ENCODE data around the gene PRLR.

Gene PRLR

DNA sequence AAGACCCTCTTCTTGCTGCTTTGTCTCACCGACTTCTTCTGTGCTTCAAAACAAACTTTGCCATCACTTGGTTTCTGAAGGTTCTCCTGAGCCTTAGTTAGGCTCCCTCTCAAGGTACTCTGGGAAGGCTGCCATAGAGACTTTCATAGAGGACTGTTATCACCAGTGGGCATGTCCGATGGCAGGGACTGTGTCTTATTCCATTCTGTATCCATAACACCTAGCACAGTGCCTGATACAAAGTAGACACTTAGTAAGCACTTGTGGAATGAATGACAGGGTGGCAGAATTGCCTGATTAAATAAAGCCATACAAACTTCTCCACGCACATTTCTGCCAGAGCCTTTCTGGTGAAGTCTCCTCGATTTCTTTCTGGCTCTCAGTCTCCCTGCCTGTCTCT is 215.2 kb downstream of the PRLR start:
- Histone ChIP-seq H3K9ac (ENCODE audit: low read depth, low read length) (no peak overlapping the region), H3K4me1 (ENCODE audit: control insufficient read depth, insufficient read depth, low read length) (no peaks in the 10 kb centered on the region), H3K4me3 (ENCODE audit: low read depth, low read length) (no peak overlapping the region), H3K36me3 (ENCODE audit: control insufficient read depth, insufficient read depth, low read length) (no peaks in the 10 kb centered on the region), H3K27me3 (ENCODE audit: control insufficient read depth, insufficient read depth, low read length) (no peaks in the 10 kb centered on the region), H3K9me3 (ENCODE audit: control insufficient read depth, insufficient read depth, low read length) (no peaks in the 10 kb centered on the region)

DNA sequence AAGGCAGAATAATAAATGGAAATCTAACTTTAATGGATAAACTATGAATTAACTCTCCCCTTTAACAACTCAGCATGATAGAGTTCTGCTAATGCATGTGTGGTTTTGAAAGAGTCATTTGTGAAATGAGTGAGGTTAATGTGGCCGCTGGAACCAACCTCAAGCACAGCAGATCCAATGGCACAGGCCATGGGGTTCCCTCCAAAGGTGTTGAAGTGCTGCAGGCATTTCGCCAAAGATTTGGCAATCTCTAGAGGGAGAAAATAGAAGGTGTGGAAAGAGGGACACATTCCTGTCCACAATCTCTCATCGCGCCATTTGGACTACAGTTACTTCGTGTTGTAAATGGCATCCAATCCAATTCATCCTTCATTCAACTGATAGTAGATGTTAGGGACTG is 217.5 kb downstream of the PRLR start:
- Histone ChIP-seq H3K4me1 (ENCODE audit: control insufficient read depth, insufficient read depth, low read length) (no peaks in the 10 kb centered on the region), H3K9ac (ENCODE audit: low read depth, low read length) (no peak overlapping the region), H3K4me3 (ENCODE audit: low read depth, low read length) (no peak overlapping the region), H3K36me3 (ENCODE audit: control insufficient read depth, insufficient read depth, low read length) (no peaks in the 10 kb centered on the region), H3K27me3 (ENCODE audit: control insufficient read depth, insufficient read depth, low read length) (no peaks in the 10 kb centered on the region), H3K9me3 (ENCODE audit: control insufficient read depth, insufficient read depth, low read length) (no peaks in the 10 kb centered on the region)

DNA sequence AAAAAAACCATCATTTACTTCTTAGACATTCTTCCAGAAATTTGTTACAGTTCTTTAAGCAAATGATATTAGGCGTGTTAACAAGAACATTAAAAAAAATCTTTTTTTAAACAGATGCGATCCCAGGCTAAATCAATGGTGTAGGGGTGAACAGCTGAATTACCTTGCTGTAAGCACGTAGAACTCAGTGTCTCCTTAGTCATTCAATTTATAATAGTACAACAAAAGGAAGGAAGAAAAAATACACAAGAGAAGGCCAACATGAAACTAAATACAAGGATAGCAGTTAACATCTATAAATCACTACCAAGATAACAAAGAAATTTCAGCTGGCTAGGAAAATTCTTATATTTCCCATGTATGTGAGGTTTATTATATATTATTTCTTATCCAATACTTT is 217.9 kb downstream of the PRLR start:
- Histone ChIP-seq H3K9ac (ENCODE audit: low read depth, low read length) (no peak overlapping the region), H3K27me3 (ENCODE audit: control insufficient read depth, insufficient read depth, low read length) (no peaks in the 10 kb centered on the region), H3K4me1 (ENCODE audit: control insufficient read depth, insufficient read depth, low read length) (no peaks in the 10 kb centered on the region), H3K4me3 (ENCODE audit: low read depth, low read length) (no peak overlapping the region), H3K36me3 (ENCODE audit: control insufficient read depth, insufficient read depth, low read length) (no peaks in the 10 kb centered on the region), H3K9me3 (ENCODE audit: control insufficient read depth, insufficient read depth, low read length) (no peaks in the 10 kb centered on the region)

DNA sequence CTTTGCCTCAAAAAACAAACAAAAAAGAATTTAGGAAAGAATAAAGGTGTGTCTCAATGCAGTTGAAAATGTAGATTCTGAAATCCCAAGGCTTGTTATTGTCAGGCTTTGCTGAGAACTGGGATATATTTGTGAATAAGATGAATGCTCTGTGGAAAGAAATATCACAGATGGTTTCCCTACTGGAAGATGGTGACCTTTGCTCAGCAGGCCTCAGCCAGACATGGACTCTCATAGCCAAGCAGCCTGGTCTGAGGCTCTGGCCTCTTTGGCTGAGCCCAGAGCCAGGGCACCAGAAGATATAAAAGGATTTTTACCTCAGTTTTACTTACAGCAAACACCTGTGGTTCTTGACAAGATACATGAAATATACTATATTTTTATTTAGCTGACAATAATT is 219.6 kb downstream of the PRLR start:
- H3K4me1 ChIP-seq (ENCODE audit: control insufficient read depth, insufficient read depth, low read length), result no peaks in the 10 kb centered on the region
- H3K4me3 ChIP-seq (ENCODE audit: low read depth, low read length), result no peak overlapping the region
- no peaks in the 10 kb centered on the region for H3K9me3 ChIP-seq (ENCODE audit: control insufficient read depth, insufficient read depth, low read length)
- H3K27me3 ChIP-seq (ENCODE audit: control insufficient read depth, insufficient read depth, low read length), result no peaks in the 10 kb centered on the region
- H3K36me3 ChIP-seq (ENCODE audit: control insufficient read depth, insufficient read depth, low read length), result no peaks in the 10 kb centered on the region
- H3K9ac ChIP-seq (ENCODE audit: low read depth, low read length), result no peak overlapping the region

DNA sequence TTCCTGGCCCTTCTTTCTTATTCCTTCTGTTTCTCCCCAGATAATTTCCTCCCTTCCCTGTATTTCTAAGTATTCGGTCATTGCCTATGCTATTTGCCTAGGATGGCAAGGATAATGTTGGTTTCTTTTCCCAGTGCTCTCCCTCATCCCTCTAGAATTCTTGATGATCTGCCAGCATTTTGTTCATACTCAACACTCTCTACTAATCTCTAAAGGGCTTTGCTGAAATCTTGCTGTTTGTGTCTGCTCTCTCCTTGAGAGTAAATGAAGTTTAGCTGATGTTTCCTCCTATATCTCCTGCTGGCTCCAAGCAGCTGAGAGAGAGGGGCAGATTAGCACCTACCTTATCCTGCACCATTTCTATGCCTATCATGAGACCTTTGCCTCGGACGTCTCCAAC is 220.6 kb downstream of the PRLR start:
- Histone ChIP-seq H3K4me1 (ENCODE audit: control insufficient read depth, insufficient read depth, low read length) (peaks cover 1% of the 10 kb centered on the region), H3K36me3 (ENCODE audit: control insufficient read depth, insufficient read depth, low read length) (no peaks in the 10 kb centered on the region), H3K9me3 (ENCODE audit: control insufficient read depth, insufficient read depth, low read length) (no peaks in the 10 kb centered on the region), H3K4me3 (ENCODE audit: low read depth, low read length) (no peak overlapping the region), H3K27me3 (ENCODE audit: control insufficient read depth, insufficient read depth, low read length) (no peaks in the 10 kb centered on the region), H3K9ac (ENCODE audit: low read depth, low read length) (no peak overlapping the region)

DNA sequence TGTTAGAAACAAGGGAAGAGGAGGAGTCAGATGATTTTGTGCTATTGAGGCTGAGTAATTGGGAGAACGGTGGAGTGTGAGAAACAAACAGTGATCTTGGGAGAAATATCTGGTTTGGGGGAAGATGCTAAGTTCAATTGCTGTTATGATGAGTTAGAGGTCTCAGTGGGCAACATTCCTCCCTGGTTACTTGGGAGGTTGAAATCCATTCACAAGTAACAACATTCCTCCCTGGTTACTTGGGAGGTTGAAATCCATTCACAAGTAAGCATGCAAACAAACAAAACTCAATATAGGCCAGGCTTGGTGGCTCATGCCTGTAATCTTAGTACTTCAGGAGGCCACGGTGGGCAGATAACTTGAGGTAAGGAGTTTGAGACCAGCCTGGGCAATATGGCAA is 221.3 kb downstream of the PRLR start:
- no peaks in the 10 kb centered on the region for H3K27me3 ChIP-seq (ENCODE audit: control insufficient read depth, insufficient read depth, low read length)
- H3K36me3 ChIP-seq (ENCODE audit: control insufficient read depth, insufficient read depth, low read length), result no peaks in the 10 kb centered on the region
- no peaks in the 10 kb centered on the region for H3K9me3 ChIP-seq (ENCODE audit: control insufficient read depth, insufficient read depth, low read length)
- no peak overlapping the region for H3K4me3 ChIP-seq (ENCODE audit: low read depth, low read length)
- peaks cover 6% of the 10 kb centered on the region for H3K4me1 ChIP-seq (ENCODE audit: control insufficient read depth, insufficient read depth, low read length)
- H3K9ac ChIP-seq (ENCODE audit: low read depth, low read length), result no peak overlapping the region

DNA sequence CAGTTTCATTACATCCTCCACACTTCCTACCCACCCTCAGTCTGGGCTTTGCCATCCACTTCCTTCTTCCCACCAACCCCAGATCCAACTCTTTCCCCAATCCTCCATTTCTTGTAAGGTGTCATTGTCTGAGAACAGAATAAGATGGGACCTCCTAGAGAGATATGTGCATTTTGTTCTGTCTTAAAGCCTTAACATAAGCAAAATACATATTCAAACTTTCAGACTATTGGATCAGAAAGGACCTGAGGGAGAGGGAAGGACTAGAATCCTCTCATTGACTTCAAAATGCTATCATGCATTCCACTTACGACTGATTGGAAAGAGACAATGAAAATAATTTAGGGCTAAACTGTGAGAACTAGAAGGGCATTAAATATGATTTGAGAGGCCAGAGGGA is 225.5 kb downstream of the PRLR start:
- H3K36me3 ChIP-seq (ENCODE audit: control insufficient read depth, insufficient read depth, low read length), result no peaks in the 10 kb centered on the region
- no peaks in the 10 kb centered on the region for H3K27me3 ChIP-seq (ENCODE audit: control insufficient read depth, insufficient read depth, low read length)
- H3K4me3 ChIP-seq (ENCODE audit: low read depth, low read length), result no peak overlapping the region
- no peak overlapping the region for H3K9ac ChIP-seq (ENCODE audit: low read depth, low read length)
- H3K9me3 ChIP-seq (ENCODE audit: control insufficient read depth, insufficient read depth, low read length), result no peaks in the 10 kb centered on the region
- H3K4me1 ChIP-seq (ENCODE audit: control insufficient read depth, insufficient read depth, low read length), result peaks cover 6% of the 10 kb centered on the region

DNA sequence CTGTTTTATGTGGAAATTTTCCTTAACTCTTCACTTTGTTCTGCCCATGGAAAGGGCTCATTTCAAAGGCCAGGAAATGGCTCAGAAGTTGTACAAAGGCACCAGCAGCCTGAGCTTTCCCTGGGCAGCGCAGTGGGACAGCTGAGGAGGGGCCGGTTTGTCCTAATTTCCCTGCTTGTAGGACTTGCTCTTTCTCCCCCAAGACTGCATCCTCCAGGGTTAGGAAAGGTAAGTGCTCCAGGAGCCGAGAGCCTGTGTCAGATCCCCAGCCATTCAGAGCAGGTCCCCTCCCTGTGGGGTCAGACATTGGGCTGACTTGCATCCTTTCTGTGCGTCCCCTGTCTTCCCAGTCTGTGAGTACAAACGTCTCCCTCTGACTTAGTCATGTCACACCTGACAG is 226.1 kb downstream of the PRLR start:
- peaks cover 6% of the 10 kb centered on the region for H3K4me1 ChIP-seq (ENCODE audit: control insufficient read depth, insufficient read depth, low read length)
- no peak overlapping the region for H3K4me3 ChIP-seq (ENCODE audit: low read depth, low read length)
- H3K9me3 ChIP-seq (ENCODE audit: control insufficient read depth, insufficient read depth, low read length), result no peaks in the 10 kb centered on the region
- H3K36me3 ChIP-seq (ENCODE audit: control insufficient read depth, insufficient read depth, low read length), result no peaks in the 10 kb centered on the region
- H3K27me3 ChIP-seq (ENCODE audit: control insufficient read depth, insufficient read depth, low read length), result no peaks in the 10 kb centered on the region
- peak overlapping the region; percentile 24 for H3K9ac ChIP-seq (ENCODE audit: low read depth, low read length)

DNA sequence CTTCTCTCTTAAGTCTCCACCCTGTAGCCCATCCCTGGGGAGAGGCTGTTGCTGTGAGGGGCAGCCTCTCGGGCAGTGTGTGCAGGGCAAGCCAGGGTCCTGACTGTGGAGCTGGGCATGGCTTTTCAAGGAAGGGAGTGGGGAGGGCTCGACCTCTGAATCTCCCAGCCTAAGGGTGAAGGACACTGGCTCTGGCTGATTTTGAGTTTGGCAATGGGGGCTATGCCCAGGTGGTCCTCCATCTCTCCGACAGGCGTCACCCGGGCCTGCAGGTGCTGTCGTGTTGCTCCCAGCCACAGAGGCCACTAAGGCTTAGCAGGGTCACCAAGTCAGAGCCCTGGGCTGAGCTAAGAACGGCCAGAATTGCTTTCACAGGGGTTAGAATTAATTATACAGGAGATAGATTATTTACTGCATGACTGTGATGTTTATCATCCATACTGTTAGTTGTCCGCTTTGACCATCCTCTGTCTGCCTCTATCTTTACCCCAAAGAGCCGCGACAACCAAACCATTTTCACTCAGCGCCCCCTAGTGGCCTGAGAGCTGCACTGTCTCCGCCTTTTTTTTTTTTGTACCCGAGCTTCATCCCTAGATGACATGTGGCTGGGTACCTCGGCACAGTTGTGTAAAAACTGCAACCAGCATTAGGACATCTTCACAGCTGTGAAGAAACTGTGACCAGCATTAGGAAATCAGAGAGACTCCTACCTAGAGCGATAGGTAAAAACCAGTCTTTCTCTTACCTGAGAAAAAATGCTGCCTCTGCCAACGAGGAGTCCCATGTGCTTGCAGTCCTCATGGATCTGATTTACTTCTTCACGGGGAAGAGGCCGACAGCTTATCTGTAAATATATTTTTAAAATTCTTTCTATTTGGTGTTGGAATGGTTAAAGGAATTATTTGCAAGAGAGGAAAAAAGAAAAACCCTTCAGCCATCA is 227.0 kb downstream of the PRLR start:
- Histone ChIP-seq H3K9me3 (ENCODE audit: control insufficient read depth, insufficient read depth, low read length) (no peaks in the 10 kb centered on the region), H3K27me3 (ENCODE audit: control insufficient read depth, insufficient read depth, low read length) (no peaks in the 10 kb centered on the region), H3K4me3 (ENCODE audit: low read depth, low read length) (no peak overlapping the region), H3K4me1 (ENCODE audit: control insufficient read depth, insufficient read depth, low read length) (peaks cover 6% of the 10 kb centered on the region), H3K36me3 (ENCODE audit: control insufficient read depth, insufficient read depth, low read length) (no peaks in the 10 kb centered on the region), H3K9ac (ENCODE audit: low read depth, low read length) (no peak overlapping the region)

DNA sequence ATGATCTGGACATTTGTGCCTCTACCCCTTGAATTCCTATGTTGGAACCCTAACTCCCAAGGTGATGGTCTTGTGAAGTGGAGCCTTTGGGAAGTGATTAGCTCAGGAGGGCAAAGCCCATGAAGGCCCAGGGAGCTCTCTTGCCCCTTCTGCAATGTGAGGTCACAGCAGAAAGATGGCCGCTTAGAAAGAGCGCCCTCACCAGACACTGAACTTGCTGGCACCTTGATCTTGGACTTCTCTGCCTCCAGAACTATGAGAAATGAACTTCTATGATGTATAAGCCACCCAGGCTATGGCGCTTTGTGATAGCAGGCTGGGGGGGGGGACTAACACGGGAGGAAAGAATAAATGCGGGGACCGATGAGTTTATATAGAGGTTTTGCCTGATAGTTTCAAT is 227.8 kb downstream of the PRLR start:
- peaks cover 6% of the 10 kb centered on the region for H3K4me1 ChIP-seq (ENCODE audit: control insufficient read depth, insufficient read depth, low read length)
- no peak overlapping the region for H3K9ac ChIP-seq (ENCODE audit: low read depth, low read length)
- no peaks in the 10 kb centered on the region for H3K9me3 ChIP-seq (ENCODE audit: control insufficient read depth, insufficient read depth, low read length)
- no peaks in the 10 kb centered on the region for H3K27me3 ChIP-seq (ENCODE audit: control insufficient read depth, insufficient read depth, low read length)
- H3K36me3 ChIP-seq (ENCODE audit: control insufficient read depth, insufficient read depth, low read length), result no peaks in the 10 kb centered on the region
- H3K4me3 ChIP-seq (ENCODE audit: low read depth, low read length), result no peak overlapping the region

DNA sequence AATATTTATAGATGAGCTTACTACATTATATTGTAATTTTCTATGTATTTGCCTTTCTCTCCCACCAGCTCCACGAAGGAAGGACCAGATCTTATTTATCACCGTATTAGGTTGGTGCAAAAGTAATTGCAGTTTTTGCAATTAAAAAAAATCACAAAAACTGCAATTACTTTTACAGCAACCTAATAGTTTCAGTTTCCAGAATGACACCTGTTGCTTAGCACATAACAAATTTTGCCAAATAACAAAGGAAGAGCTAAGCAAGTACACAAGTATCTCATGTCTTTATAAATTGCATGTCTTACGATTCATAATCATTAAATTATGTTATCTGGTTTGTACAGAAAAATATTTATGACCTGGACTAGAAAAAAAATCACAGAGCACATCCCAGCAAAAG is 228.4 kb downstream of the PRLR start:
- H3K27me3 ChIP-seq (ENCODE audit: control insufficient read depth, insufficient read depth, low read length), result no peaks in the 10 kb centered on the region
- H3K9ac ChIP-seq (ENCODE audit: low read depth, low read length), result no peak overlapping the region
- peaks cover 6% of the 10 kb centered on the region for H3K4me1 ChIP-seq (ENCODE audit: control insufficient read depth, insufficient read depth, low read length)
- H3K36me3 ChIP-seq (ENCODE audit: control insufficient read depth, insufficient read depth, low read length), result no peaks in the 10 kb centered on the region
- no peaks in the 10 kb centered on the region for H3K9me3 ChIP-seq (ENCODE audit: control insufficient read depth, insufficient read depth, low read length)
- H3K4me3 ChIP-seq (ENCODE audit: low read depth, low read length), result no peak overlapping the region

Data from iPS-15b (cell line).